Neural progenitor cell (in vitro differentiated cells): ENCODE results near the gene CCL26.
"Not testable (repeated sequence)": the region's sequence is repeated elsewhere in the genome, so short reads cannot be mapped to it uniquely, and the experiment has no call there.

ENCODE experiments used
- EZH2 ChIP-seq: fragments of 200-600 bp; sonication (generic); IDR thresholded peaks from 2 replicates; pipeline ENCODE4 v1.6.1; 2017; ENCODE audit warnings: antibody characterized with exemption, mild to moderate bottlenecking, moderate library complexity
- EZH2phosphoT487 ChIP-seq: fragments of 200-600 bp; sonication (generic); IDR thresholded peaks from 2 replicates; pipeline ENCODE4 v1.6.1; 2017; ENCODE audit warnings: antibody characterized with exemption
- TF ChIP-seq, protein P1 (sequence below): fragments of 200-600 bp; sonication (generic); IDR thresholded peaks from 2 replicates; pipeline ENCODE4 v1.5.1; 2017; ENCODE audit warnings: antibody characterized with exemption, mild to moderate bottlenecking

DNA sequence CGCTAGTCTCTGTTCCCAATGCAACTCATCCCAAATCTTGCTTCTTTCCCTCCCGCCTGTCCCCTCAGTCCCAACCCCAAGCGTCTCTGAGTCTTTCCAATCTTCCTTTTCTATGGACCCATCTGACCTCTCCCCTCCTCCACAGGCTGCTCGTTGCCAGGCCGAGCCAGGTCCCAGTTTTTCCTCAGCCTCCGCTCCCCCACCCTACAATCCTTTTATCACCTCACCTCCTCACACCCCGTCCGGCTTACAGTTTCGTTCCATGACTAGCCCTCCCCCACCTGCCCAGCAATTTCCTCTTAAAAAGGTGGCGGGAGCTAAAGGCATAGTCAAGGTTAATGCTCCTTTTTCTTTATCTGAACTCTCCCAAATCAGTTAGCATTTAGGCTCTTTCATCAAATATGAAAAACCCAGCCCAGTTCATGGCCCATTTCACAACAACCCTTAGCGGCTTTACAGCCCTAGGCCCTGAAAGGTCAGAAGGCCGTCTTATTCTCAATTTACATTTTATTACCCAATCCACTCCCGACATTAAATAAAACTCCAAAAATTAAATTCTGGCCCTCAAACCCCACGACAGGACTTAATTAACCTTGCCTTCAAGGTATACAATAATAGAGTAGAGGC, 8.7 kb upstream of the CCL26 start:
- TF ChIP-seq, protein P1, sequence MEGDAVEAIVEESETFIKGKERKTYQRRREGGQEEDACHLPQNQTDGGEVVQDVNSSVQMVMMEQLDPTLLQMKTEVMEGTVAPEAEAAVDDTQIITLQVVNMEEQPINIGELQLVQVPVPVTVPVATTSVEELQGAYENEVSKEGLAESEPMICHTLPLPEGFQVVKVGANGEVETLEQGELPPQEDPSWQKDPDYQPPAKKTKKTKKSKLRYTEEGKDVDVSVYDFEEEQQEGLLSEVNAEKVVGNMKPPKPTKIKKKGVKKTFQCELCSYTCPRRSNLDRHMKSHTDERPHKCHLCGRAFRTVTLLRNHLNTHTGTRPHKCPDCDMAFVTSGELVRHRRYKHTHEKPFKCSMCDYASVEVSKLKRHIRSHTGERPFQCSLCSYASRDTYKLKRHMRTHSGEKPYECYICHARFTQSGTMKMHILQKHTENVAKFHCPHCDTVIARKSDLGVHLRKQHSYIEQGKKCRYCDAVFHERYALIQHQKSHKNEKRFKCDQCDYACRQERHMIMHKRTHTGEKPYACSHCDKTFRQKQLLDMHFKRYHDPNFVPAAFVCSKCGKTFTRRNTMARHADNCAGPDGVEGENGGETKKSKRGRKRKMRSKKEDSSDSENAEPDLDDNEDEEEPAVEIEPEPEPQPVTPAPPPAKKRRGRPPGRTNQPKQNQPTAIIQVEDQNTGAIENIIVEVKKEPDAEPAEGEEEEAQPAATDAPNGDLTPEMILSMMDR = not testable (repeated sequence)
- not testable (repeated sequence) for TF ChIP-seq EZH2, EZH2phosphoT487
